Kidney tubule cell (primary cell): ENCODE measurements around the gene TRIM25.

ENCODE experiments used
- DNase-seq: peaks from one replicate; pipeline ENCODE4 v3.0.0-alpha.2; 2018; ENCODE audit warnings: low spot score

The TRIM25 gene

GRCh38 chr17:56926270-56926669 lies 12.4 kb upstream of the TRIM25 start:
- DNase-seq = no peak

GRCh38 chr17:56925088-56925487 lies 11.2 kb upstream of the TRIM25 start:
- no peak for DNase-seq

GRCh38 chr17:56919717-56920116 lies 5.9 kb upstream of the TRIM25 start:
- DNase-seq = no peak

- no peak for DNase-seq
Observed at GRCh38 chr17:56918916-56919315, 5.1 kb upstream of the TRIM25 start.

- DNase-seq = no peak
Observed at GRCh38 chr17:56917559-56918296, 3.9 kb upstream of the TRIM25 start.

- DNase-seq = no peak
Observed at GRCh38 chr17:56914581-56915273, 878 bp upstream of the TRIM25 start.

GRCh38 chr17:56913353-56913866 lies 439 bp downstream of the TRIM25 start:
- peak; percentile 17 for DNase-seq

- DNase-seq = no peak
Observed at GRCh38 chr17:56913000-56913311, 893 bp downstream of the TRIM25 start.

- no peak for DNase-seq
Observed at GRCh38 chr17:56912105-56912999, 1.5 kb downstream of the TRIM25 start.

GRCh38 chr17:56910509-56911235 lies 3.2 kb downstream of the TRIM25 start:
- no peak for DNase-seq

GRCh38 chr17:56909742-56910508 lies 3.9 kb downstream of the TRIM25 start:
- no peak for DNase-seq

- peak; percentile 72 for DNase-seq
Observed at GRCh38 chr17:56908001-56908542, 5.8 kb downstream of the TRIM25 start.

- no peak for DNase-seq
Observed at GRCh38 chr17:56903560-56903959, 10.3 kb downstream of the TRIM25 start.

- DNase-seq = peak; percentile 95
Observed at GRCh38 chr17:56902348-56902747, 11.5 kb downstream of the TRIM25 start.

- DNase-seq = no peak
Observed at GRCh38 chr17:56899403-56899802, 14.4 kb downstream of the TRIM25 start.

GRCh38 chr17:56898874-56899273 lies 15.0 kb downstream of the TRIM25 start:
- DNase-seq = no peak

- no peak for DNase-seq
Observed at GRCh38 chr17:56897646-56898424, 16.0 kb downstream of the TRIM25 start.

- peak; percentile 53 for DNase-seq
Observed at GRCh38 chr17:56896968-56897359, 16.9 kb downstream of the TRIM25 start.

- DNase-seq = peak; percentile 19
Observed at GRCh38 chr17:56896217-56896967, 17.5 kb downstream of the TRIM25 start.
